Measurements from ENCODE around the gene SPDEF.

Gene SPDEF

GRCh38 chr6:34512738-34513115 is 43.4 kb downstream of the SPDEF start:
- DNase-seq: no peak

- no peak for DNase-seq
Measured at GRCh38 chr6:34511915-34512737, 44.0 kb downstream of the SPDEF start.

GRCh38 chr6:34511214-34511914 is 44.8 kb downstream of the SPDEF start:
- DNase-seq: no peak

- DNase-seq: no peak
Measured at GRCh38 chr6:34510299-34510698, 45.8 kb downstream of the SPDEF start.

- DNase-seq: no peak
Measured at GRCh38 chr6:34509782-34510181, 46.3 kb downstream of the SPDEF start.

- DNase-seq: no peak
Measured at GRCh38 chr6:34508425-34508824, 47.7 kb downstream of the SPDEF start.

GRCh38 chr6:34506718-34507117 is 49.4 kb downstream of the SPDEF start:
- no peak for DNase-seq

GRCh38 chr6:34497411-34497810 is 58.7 kb downstream of the SPDEF start:
- DNase-seq: no peak

- DNase-seq: no peak
Measured at GRCh38 chr6:34496103-34496685, 59.9 kb downstream of the SPDEF start.

- DNase-seq: no peak
Measured at GRCh38 chr6:34494973-34495372, 61.2 kb downstream of the SPDEF start.

- no peak for DNase-seq
Measured at GRCh38 chr6:34493344-34493743, 62.8 kb downstream of the SPDEF start.

- peak; percentile 42 for DNase-seq
Measured at GRCh38 chr6:34491091-34491430, 65.1 kb downstream of the SPDEF start.

- DNase-seq: no peak
Measured at GRCh38 chr6:34490390-34491090, 65.6 kb downstream of the SPDEF start.

- DNase-seq: no peak
Measured at GRCh38 chr6:34489207-34489805, 66.8 kb downstream of the SPDEF start.

Measured in HCEC 1CT (cell line).